Transverse colon (tissue), 4 donors: ENCODE results near the gene KNCN.

Experiments used
- CTCF ChIP-seq, 5 experiments: fragments of 200-600 bp in 3 of 5; fragments of 450-650 bp in 2 of 5; sonication (generic) in 3 of 5; IDR thresholded peaks; 1 replicate in 2 of 5; 2 replicates in 3 of 5; pipeline ENCODE4 v1.5.1; 2016 to 2017; ENCODE audit warnings: antibody characterized with exemption in 5 of 5, inconsistent platforms in 3 of 5, mild to moderate bottlenecking in 2 of 5, moderate library complexity in 1 of 5
- EP300 ChIP-seq: sonication (generic); formaldehyde crosslinking; IDR thresholded peaks from one replicate; pipeline ENCODE4 v1.6.1; 2017; ENCODE audit warnings: antibody characterized with exemption, low read depth
- POLR2A ChIP-seq: fragments of 450-650 bp; IDR thresholded peaks from one replicate; pipeline ENCODE4 v1.6.1; 2016; ENCODE audit warnings: antibody characterized with exemption, mild to moderate bottlenecking, moderate library complexity
- POLR2AphosphoS5 ChIP-seq, 3 donors: sonication (generic); formaldehyde crosslinking; IDR thresholded peaks; one replicate each; pipeline ENCODE4 v1.6.1; 2016; ENCODE audit warnings: antibody characterized with exemption in 3 of 3

GRCh38 chr1:46581681-46582455, 30.4 kb upstream of the KNCN start:
- no peak for TF ChIP-seq CTCF (IDR thresholded peaks at IDR 0.05)
- no peak for TF ChIP-seq POLR2A
- TF ChIP-seq POLR2AphosphoS5 (IDR thresholded peaks at IDR 0.05) = no peak
- no peak for TF ChIP-seq EP300
